Nephron progenitor cell (in vitro differentiated cells): ENCODE data around the gene RFX1.
A peak's percentile ranks its signal among the peaks of the same experiment; 100 is the strongest.

ENCODE experiments used
- DNase-seq: peaks from one replicate; pipeline ENCODE4 v3.0.0; 2021
- H3K27ac Mint-ChIP-seq: 2 replicates; pipeline ENCODE4 v1.8.0; 2021; ENCODE audit warnings: mild to moderate bottlenecking, moderate library complexity, mixed read lengths
- H3K27me3 Mint-ChIP-seq: 2 replicates; pipeline ENCODE4 v1.8.0; 2021; ENCODE audit warnings: mild to moderate bottlenecking, low read depth, mixed read lengths; ENCODE audit not compliant: poor library complexity
- H3K36me3 Mint-ChIP-seq: 2 replicates; pipeline ENCODE4 v1.8.0; 2021; ENCODE audit warnings: low read depth, mixed read lengths
- H3K4me1 Mint-ChIP-seq: 2 replicates; pipeline ENCODE4 v1.8.0; 2021; ENCODE audit warnings: mixed read lengths
- H3K4me3 Mint-ChIP-seq: 2 replicates; pipeline ENCODE4 v1.8.0; 2021; ENCODE audit warnings: mild to moderate bottlenecking, moderate library complexity, mixed read lengths
- H3K9me3 Mint-ChIP-seq: 2 replicates; pipeline ENCODE4 v1.8.0; 2021; ENCODE audit warnings: mild to moderate bottlenecking, moderate library complexity, mixed read lengths
- TF ChIP-seq, protein P1 (sequence below): fragments of 200-600 bp; sonication (generic); IDR thresholded peaks from 2 replicates; pipeline ENCODE4 v1.5.0; 2021; ENCODE audit warnings: antibody characterized with exemption

Gene RFX1

DNA sequence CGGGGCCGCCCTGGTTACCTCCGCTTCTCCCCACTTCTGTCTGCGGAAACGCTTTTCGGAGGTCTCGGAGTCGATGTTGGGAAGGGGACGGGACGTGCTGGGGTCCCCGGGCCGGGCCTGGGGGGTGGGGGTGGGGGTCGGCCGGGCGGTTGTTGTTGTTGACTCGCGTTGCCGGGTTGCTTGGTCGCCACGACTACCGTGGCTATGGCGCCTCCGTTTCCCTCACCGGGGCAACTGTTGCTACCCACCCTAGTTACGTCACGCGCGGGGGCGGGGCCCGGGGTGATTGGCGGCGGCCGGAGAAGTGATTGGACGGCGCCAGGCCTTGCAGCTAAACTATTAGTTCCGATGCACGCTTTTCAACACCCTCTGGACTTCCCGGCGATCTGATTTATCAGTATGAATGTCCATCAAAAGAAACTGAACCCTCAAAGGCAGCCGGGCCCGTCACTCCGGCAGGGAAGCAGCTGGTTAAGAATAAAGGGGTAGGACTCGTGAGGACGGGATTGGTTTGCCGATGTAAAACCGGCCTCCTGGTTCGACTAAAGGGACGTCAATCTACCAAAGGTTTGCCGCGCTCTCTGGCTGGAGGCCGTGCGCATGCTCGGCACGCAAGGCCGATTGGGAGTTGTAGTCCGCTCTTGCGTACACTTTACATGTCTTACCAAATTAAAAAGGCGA is at the start of gene RFX1:
Gene RFX1 (minus strand): TSS at position 236 of the 681 bp plus-strand sequence. CDS start 12,477 bp downstream, outside the sequence.
- H3K4me1 Mint-ChIP-seq = peaks cover 34% of the 10 kb centered on the region
- H3K4me3 Mint-ChIP-seq = peak within 1 kb of the TSS; percentile 94
- H3K9me3 Mint-ChIP-seq = peaks cover under 1% of the 10 kb centered on the region
- peak; percentile 100 for DNase-seq
- H3K36me3 Mint-ChIP-seq = peaks cover 1% of the 10 kb centered on the region
- H3K27ac Mint-ChIP-seq = peak within 1 kb of the TSS; percentile 100
- H3K27me3 Mint-ChIP-seq = no peaks in the 10 kb centered on the region
- TF ChIP-seq, protein P1, sequence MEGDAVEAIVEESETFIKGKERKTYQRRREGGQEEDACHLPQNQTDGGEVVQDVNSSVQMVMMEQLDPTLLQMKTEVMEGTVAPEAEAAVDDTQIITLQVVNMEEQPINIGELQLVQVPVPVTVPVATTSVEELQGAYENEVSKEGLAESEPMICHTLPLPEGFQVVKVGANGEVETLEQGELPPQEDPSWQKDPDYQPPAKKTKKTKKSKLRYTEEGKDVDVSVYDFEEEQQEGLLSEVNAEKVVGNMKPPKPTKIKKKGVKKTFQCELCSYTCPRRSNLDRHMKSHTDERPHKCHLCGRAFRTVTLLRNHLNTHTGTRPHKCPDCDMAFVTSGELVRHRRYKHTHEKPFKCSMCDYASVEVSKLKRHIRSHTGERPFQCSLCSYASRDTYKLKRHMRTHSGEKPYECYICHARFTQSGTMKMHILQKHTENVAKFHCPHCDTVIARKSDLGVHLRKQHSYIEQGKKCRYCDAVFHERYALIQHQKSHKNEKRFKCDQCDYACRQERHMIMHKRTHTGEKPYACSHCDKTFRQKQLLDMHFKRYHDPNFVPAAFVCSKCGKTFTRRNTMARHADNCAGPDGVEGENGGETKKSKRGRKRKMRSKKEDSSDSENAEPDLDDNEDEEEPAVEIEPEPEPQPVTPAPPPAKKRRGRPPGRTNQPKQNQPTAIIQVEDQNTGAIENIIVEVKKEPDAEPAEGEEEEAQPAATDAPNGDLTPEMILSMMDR = no peak

- no peaks in the 10 kb centered on the region for H3K9me3 Mint-ChIP-seq
- peaks cover 74% of the 10 kb centered on the region for H3K27me3 Mint-ChIP-seq
- no peak overlapping the region for H3K4me3 Mint-ChIP-seq
- no peak for DNase-seq
- peaks cover 12% of the 10 kb centered on the region for H3K4me1 Mint-ChIP-seq
- H3K36me3 Mint-ChIP-seq = peaks cover 5% of the 10 kb centered on the region
- no peak overlapping the region for H3K27ac Mint-ChIP-seq
- TF ChIP-seq, protein P1 = no peak
Observed at GRCh38 chr19:14055396-14055795, 49.3 kb upstream of the RFX1 start.

- TF ChIP-seq, protein P1 = no peak
- peaks cover 9% of the 10 kb centered on the region for H3K4me1 Mint-ChIP-seq
- DNase-seq = no peak
- peaks cover 5% of the 10 kb centered on the region for H3K36me3 Mint-ChIP-seq
- no peak overlapping the region for H3K27ac Mint-ChIP-seq
- H3K4me3 Mint-ChIP-seq = no peak overlapping the region
- peaks cover 69% of the 10 kb centered on the region for H3K27me3 Mint-ChIP-seq
- no peaks in the 10 kb centered on the region for H3K9me3 Mint-ChIP-seq
Observed at GRCh38 chr19:14054721-14055120, 48.6 kb upstream of the RFX1 start.

DNA sequence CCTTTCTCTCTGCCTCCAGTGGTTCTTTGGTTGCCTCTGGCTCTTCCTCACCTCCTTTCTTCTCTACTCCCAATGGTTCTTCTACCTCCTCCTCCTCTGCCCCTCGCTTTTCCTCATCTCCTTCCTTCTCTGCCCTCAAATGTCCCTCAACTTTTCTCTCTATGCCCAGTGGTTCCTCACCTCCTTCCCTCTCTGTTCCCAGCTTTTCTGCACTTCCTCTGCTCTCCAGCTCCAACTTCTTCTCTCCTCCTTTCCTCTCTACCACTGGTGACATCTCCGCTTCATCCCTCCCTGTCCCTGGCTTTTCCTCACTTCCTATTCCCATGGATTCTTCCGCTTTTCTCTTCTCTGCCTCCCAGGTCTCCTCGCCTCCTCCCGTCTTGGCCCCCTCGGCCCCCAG is 48.0 kb upstream of the RFX1 start:
- Mint-ChIP-seq H3K27ac (peak overlapping the region; percentile 82), H3K36me3 (peaks cover 5% of the 10 kb centered on the region), H3K4me3 (no peak overlapping the region), H3K4me1 (peaks cover 6% of the 10 kb centered on the region), H3K27me3 (peaks cover 63% of the 10 kb centered on the region), H3K9me3 (no peaks in the 10 kb centered on the region)
- TF ChIP-seq, protein P1 = no peak
- no peak for DNase-seq

DNA sequence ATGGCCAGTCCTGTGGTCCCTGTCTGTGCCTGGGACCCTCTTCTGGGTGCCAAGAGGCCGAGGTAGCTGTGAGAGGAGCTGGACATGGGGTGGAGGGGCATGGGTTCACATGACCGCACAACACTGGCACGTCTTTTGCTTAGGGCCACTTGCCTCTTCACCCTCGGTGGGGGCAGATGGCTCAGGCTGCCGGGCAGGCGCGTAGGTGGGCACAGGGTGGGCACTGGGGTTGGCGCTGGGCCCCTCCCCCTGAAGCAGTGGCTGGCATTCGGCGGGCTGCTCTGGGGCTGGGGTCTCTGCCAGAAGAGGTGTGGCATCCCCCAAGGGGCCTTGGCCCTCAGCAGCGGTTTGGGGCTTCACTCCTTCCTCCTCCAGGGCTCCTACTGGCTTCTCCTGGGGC is 47.4 kb upstream of the RFX1 start:
- H3K27ac Mint-ChIP-seq = no peak overlapping the region
- DNase-seq = no peak
- no peak overlapping the region for H3K4me3 Mint-ChIP-seq
- no peaks in the 10 kb centered on the region for H3K9me3 Mint-ChIP-seq
- H3K4me1 Mint-ChIP-seq = peaks cover 3% of the 10 kb centered on the region
- H3K27me3 Mint-ChIP-seq = peaks cover 59% of the 10 kb centered on the region
- peaks cover 5% of the 10 kb centered on the region for H3K36me3 Mint-ChIP-seq
- TF ChIP-seq, protein P1 = no peak

DNA sequence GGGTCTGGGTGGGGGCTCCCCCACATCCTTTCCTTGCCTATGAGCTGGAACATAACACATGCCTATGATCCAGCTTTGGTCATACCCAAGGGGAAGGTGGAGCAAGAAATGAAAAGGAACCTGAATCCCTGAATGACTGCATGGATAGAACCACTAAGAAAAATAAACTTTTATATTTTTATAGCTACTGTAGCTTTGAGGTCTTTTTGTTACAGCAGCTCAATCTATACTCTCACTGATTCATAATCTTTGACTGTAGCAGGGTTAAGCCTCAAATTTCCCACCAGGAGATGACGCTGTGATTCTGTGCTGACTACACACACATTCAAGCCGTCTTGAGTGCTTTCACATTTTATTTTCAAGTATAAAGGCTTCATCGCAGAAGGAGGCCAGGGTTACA is 46.9 kb upstream of the RFX1 start:
- no peak overlapping the region for H3K27ac Mint-ChIP-seq
- H3K36me3 Mint-ChIP-seq = peaks cover 5% of the 10 kb centered on the region

More for the DNA sequence above, 46.9 kb upstream of the RFX1 start:
- DNase-seq = no peak
- H3K4me1 Mint-ChIP-seq = no peaks in the 10 kb centered on the region
- H3K9me3 Mint-ChIP-seq = no peaks in the 10 kb centered on the region
- peaks cover 57% of the 10 kb centered on the region for H3K27me3 Mint-ChIP-seq
- TF ChIP-seq, protein P1 = no peak
- no peak overlapping the region for H3K4me3 Mint-ChIP-seq
